Osteocyte (in vitro differentiated cells): Measurements from ENCODE around the gene ADAM11. TPM values are rescaled to one million over a fixed set of nuclear protein-coding genes. Genes with fewer than 3 reads are reported as not detected.

Experiments
- DNase-seq: peaks from one replicate; pipeline ENCODE4 v3.0.0; 2021; ENCODE audit warnings: mixed read lengths; ENCODE audit not compliant: unreplicated experiment; ENCODE audit errors: extremely low spot score
- H3K27ac Mint-ChIP-seq: one replicate; pipeline ENCODE4 v1.8.0; 2021; ENCODE audit warnings: mild to moderate bottlenecking, mixed read lengths; ENCODE audit not compliant: unreplicated experiment
- H3K27me3 Mint-ChIP-seq: one replicate; pipeline ENCODE4 v1.8.0; 2021; ENCODE audit warnings: mixed read lengths; ENCODE audit not compliant: unreplicated experiment
- H3K36me3 Mint-ChIP-seq: one replicate; pipeline ENCODE4 v1.8.0; 2021; ENCODE audit warnings: mixed read lengths; ENCODE audit not compliant: unreplicated experiment
- H3K4me1 Mint-ChIP-seq: one replicate; pipeline ENCODE4 v1.8.0; 2021; ENCODE audit warnings: mixed read lengths; ENCODE audit not compliant: unreplicated experiment
- H3K4me3 Mint-ChIP-seq: one replicate; pipeline ENCODE4 v1.8.0; 2021; ENCODE audit warnings: mild to moderate bottlenecking, moderate library complexity, mixed read lengths; ENCODE audit not compliant: unreplicated experiment
- H3K9me3 Mint-ChIP-seq: one replicate; pipeline ENCODE4 v1.8.0; 2021; ENCODE audit warnings: mixed read lengths; ENCODE audit not compliant: unreplicated experiment
- total RNA-seq: library from RNA; stranded (reverse); gene quantifications from 2 replicates; pipeline ENCODE4 v1.2.1, GENCODE V29; 2021
- TF ChIP-seq, protein P1 (sequence below): fragments of 200-600 bp; sonication (generic); IDR thresholded peaks from 2 replicates; pipeline ENCODE4 v1.5.0; 2021; ENCODE audit warnings: antibody characterized with exemption, mild to moderate bottlenecking, moderate library complexity

ADAM11 gene
- total RNA-seq, 1 donor from 2014 or later = 1.0 TPM

DNA sequence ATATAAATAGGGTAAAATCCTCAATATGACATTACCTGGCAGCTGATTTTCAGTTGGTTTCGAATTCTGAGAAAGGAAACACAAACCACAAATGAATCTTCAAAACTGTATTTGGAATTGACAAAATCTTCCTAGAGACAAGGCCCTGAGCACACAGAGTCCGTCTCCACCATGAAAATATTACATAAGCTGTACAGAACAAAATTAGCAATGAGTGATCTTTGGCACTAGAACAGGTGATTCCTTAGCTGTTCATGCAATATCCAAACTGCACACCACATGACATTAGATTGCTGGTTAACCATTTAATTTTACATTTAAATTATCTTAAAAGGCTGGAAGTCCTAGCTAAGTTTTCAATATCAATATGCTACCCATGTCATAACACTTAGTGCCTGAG is 39.6 kb downstream of the ADAM11 start:
- TF ChIP-seq, protein P1, sequence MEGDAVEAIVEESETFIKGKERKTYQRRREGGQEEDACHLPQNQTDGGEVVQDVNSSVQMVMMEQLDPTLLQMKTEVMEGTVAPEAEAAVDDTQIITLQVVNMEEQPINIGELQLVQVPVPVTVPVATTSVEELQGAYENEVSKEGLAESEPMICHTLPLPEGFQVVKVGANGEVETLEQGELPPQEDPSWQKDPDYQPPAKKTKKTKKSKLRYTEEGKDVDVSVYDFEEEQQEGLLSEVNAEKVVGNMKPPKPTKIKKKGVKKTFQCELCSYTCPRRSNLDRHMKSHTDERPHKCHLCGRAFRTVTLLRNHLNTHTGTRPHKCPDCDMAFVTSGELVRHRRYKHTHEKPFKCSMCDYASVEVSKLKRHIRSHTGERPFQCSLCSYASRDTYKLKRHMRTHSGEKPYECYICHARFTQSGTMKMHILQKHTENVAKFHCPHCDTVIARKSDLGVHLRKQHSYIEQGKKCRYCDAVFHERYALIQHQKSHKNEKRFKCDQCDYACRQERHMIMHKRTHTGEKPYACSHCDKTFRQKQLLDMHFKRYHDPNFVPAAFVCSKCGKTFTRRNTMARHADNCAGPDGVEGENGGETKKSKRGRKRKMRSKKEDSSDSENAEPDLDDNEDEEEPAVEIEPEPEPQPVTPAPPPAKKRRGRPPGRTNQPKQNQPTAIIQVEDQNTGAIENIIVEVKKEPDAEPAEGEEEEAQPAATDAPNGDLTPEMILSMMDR = no peak
- Mint-ChIP-seq H3K4me1 (peaks cover 38% of the 10 kb centered on the region), H3K9me3 (no peaks in the 10 kb centered on the region), H3K27ac (no peak overlapping the region), H3K27me3 (no peaks in the 10 kb centered on the region), H3K36me3 (peaks cover 3% of the 10 kb centered on the region), H3K4me3 (no peak overlapping the region)
- no peak for DNase-seq

DNA sequence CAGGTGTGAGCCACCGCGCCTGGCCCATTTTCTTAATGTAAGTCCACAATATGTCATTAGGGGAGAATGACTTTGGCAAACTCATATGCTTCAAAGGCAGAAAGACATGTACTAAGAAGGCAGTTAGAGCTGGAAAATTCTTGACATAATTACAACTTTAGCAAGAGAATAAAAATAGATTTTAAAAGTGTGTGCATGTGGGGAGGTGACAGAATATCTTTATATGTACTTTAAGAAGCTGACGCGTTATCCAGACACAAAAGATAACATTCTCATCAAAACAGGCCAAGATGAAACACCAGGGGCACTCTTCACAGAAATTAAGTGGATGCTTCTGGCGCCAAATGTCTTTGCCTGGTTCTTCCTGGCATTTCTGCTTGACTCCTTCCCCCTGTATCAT is 43.1 kb downstream of the ADAM11 start:
- H3K4me1 Mint-ChIP-seq = peaks cover 10% of the 10 kb centered on the region
- H3K27ac Mint-ChIP-seq = peak overlapping the region; percentile 19
- peaks cover 25% of the 10 kb centered on the region for H3K36me3 Mint-ChIP-seq
- no peaks in the 10 kb centered on the region for H3K9me3 Mint-ChIP-seq
- no peak for DNase-seq
- no peak overlapping the region for H3K4me3 Mint-ChIP-seq
- TF ChIP-seq, protein P1 = no peak
- no peaks in the 10 kb centered on the region for H3K27me3 Mint-ChIP-seq

DNA sequence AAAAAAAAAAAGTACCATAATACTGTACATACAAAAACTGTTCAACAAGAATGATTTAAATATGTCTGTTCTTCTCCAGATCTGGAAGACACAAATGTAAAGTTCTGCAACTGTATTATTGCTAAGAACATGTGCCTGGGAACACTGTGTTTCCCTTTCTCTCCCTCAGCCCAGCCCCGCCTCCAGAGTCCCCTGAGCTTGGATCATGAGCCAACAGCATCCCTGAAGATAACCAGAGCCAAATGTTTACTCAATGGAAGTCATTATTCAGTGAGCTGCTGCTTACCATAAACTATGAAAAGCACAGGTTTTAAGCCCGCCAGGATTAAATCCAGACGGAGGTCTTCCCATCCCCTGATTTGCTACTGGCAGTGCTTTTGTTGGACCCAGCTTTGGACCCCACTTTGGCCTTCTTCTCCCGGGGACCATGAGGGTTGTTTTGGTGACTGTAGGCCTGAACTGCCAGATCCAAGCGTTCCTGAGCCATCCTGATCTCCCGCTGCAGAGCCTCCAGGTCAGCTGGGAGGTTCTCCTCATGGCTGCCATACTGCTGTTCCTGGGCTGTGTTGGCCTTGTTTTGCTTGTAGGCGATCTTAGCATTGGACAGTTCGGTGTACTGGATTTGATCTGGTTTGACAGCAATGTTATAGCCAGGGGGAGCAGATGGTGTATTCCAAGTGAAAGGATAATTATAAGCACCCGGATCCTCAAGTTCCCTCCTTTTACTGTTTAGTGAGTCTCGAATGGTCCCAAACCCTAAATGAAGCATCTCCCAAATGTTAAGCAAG is 45.7 kb downstream of the ADAM11 start:
- DNase-seq = no peak
- H3K27ac Mint-ChIP-seq = peak overlapping the region; percentile 27
- no peak overlapping the region for H3K4me3 Mint-ChIP-seq
- H3K4me1 Mint-ChIP-seq = peaks cover 14% of the 10 kb centered on the region
- no peaks in the 10 kb centered on the region for H3K9me3 Mint-ChIP-seq
- peaks cover 25% of the 10 kb centered on the region for H3K36me3 Mint-ChIP-seq
- no peaks in the 10 kb centered on the region for H3K27me3 Mint-ChIP-seq
- TF ChIP-seq, protein P1 = no peak

DNA sequence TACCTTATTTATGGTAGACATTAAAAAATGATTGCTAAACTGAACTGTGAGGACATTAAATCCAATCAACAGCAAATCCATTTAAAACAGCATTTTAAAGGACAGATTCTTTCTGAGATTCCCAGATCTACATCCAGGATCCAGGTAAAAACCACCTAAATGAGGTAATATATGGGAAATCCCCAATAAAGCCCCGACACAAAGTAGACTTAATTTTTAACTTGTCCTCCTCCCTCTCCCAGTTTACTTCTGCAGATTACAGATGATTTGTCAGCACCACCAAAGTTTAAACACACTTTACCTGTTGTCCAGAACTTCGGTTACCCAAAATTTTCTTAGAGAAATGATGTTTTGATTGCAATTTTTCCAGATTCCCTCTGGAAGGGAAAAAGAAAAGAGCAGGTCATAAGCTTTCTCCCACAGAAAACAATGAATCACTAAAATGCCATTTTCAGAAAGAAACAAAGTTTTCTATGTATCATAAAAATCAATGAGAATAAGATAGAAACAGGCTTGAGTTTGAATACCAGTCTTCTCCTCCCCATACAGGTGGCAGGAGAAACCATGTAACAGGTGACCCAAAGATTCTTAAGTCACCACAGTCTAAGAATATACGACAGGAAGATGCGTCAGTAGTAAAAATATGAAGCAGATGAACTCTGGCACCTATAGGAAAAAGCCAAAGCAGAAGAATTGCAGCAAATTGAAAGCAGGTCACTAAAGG is 48.5 kb downstream of the ADAM11 start:
- TF ChIP-seq, protein P1 = no peak
- H3K4me3 Mint-ChIP-seq = no peak overlapping the region
- H3K27me3 Mint-ChIP-seq = no peaks in the 10 kb centered on the region
- DNase-seq = no peak
- H3K4me1 Mint-ChIP-seq = peaks cover 10% of the 10 kb centered on the region
- no peaks in the 10 kb centered on the region for H3K9me3 Mint-ChIP-seq
- H3K36me3 Mint-ChIP-seq = peaks cover 21% of the 10 kb centered on the region
- no peak overlapping the region for H3K27ac Mint-ChIP-seq

DNA sequence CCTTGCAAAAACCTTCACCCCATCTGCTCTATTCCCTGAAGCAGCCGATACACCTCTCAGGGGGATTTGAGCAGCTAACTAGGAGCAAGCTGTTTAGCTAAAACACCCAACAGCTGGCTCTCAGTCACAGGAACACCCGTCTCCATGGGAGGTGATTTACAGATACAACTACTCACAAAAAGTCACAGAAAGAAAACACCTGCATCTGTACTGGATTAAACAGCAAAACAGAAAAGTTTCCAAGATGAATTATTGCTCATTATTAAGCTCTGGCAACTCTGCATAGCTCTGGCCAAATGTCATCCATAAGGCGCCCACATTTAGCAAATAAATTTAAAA is 49.0 kb downstream of the ADAM11 start:
- peak overlapping the region; percentile 5 for H3K27ac Mint-ChIP-seq
- H3K4me3 Mint-ChIP-seq = no peak overlapping the region
- H3K27me3 Mint-ChIP-seq = no peaks in the 10 kb centered on the region
- no peak for DNase-seq
- TF ChIP-seq, protein P1 = no peak
- H3K36me3 Mint-ChIP-seq = peaks cover 21% of the 10 kb centered on the region
- no peaks in the 10 kb centered on the region for H3K9me3 Mint-ChIP-seq
- H3K4me1 Mint-ChIP-seq = peaks cover 12% of the 10 kb centered on the region
